GM19452 (cell line): ENCODE data around the gene PRG3.
"Not testable (repeated sequence)": the region's sequence is repeated elsewhere in the genome, so short reads cannot be mapped to it uniquely, and the experiment has no call there.

Experiments
- ATAC-seq: cut with Tn5 transposase; IDR thresholded peaks from one replicate; pipeline ENCODE4 v1.9.1; 2021; ENCODE audit not compliant: unreplicated experiment

The PRG3 gene

GRCh38 chr11:57341250-57341808, 39.6 kb downstream of the PRG3 start:
- ATAC-seq: no peak

GRCh38 chr11:57340039-57340615, 40.8 kb downstream of the PRG3 start:
- no peak for ATAC-seq

GRCh38 chr11:57339328-57339727, 41.6 kb downstream of the PRG3 start:
- ATAC-seq: no peak

- ATAC-seq: no peak
These were observed 42.8 kb downstream of the PRG3 start, which contains the start of gene P2RX3 for GRCh38 chr11:57338142-57338541. TSS of gene P2RX3 (plus strand) at chr11:57338352. CDS start at chr11:57338551, 199 bp downstream.

- ATAC-seq: not testable (repeated sequence)
These were observed 44.1 kb downstream of the PRG3 start for GRCh38 chr11:57336856-57337255.

- peak; percentile 1 for ATAC-seq
These were observed 44.8 kb downstream of the PRG3 start for GRCh38 chr11:57336111-57336666.

GRCh38 chr11:57335343-57336110, 45.4 kb downstream of the PRG3 start, which contains the start of gene SSRP1:
TSS of gene SSRP1 (minus strand) at chr11:57335892. CDS start at chr11:57335121, 771 bp downstream.
- peak; percentile 99 for ATAC-seq

- peak; percentile 2 for ATAC-seq
These were observed 46.0 kb downstream of the PRG3 start for GRCh38 chr11:57335023-57335342.

- no peak for ATAC-seq
These were observed 48.1 kb downstream of the PRG3 start for GRCh38 chr11:57332694-57333440.

GRCh38 chr11:57331720-57332119, 49.2 kb downstream of the PRG3 start:
- no peak for ATAC-seq

GRCh38 chr11:57330029-57330428, 50.9 kb downstream of the PRG3 start:
- ATAC-seq: no peak

GRCh38 chr11:57327721-57328120, 53.2 kb downstream of the PRG3 start:
- ATAC-seq: no peak
